Activated T-helper 1 cell treated with anti-CD3 and anti-CD28 coated beads, Interleukin-12 subunit alpha, Interleukin-12 subunit beta, Interleukin-2, Interleukin-4 antibody, amounts not matched to agents 30 ng/mL and 10 ng/mL and 1 ng/mL, durations not matched to agents 14 hours and 24 hours and 36 hours (primary cell): Measurements from ENCODE around the gene NOL6. TPM values are rescaled to one million over a fixed set of nuclear protein-coding genes. Genes with fewer than 3 reads are reported as not detected.

ENCODE experiments used
- DNase-seq: peaks from one replicate; pipeline ENCODE4 v3.0.0; 2021; ENCODE audit warnings: low spot score
- H3K27ac Mint-ChIP-seq: one replicate; pipeline ENCODE4 v1.8.0; 2021; ENCODE audit warnings: mild to moderate bottlenecking, mixed read lengths
- H3K27me3 Mint-ChIP-seq: one replicate; pipeline ENCODE4 v1.8.0; 2022; ENCODE audit warnings: mild to moderate bottlenecking, moderate library complexity, mixed read lengths; ENCODE audit not compliant: insufficient read depth
- H3K36me3 Mint-ChIP-seq: one replicate; pipeline ENCODE4 v1.8.0; 2021; ENCODE audit warnings: low read depth, mixed read lengths
- H3K4me1 Mint-ChIP-seq: one replicate; pipeline ENCODE4 v1.8.0; 2021; ENCODE audit warnings: low read depth, mixed read lengths
- H3K4me3 Mint-ChIP-seq: one replicate; pipeline ENCODE4 v1.8.0; 2021; ENCODE audit warnings: mild to moderate bottlenecking, moderate library complexity, mixed read lengths
- H3K9me3 Mint-ChIP-seq: one replicate; pipeline ENCODE4 v1.8.0; 2021; ENCODE audit warnings: mixed read lengths
- intact Hi-C: fragments of 100-400 bp; cut with micrococcal nuclease; formaldehyde crosslinking; loops from one replicate; pipeline ENCODE4 v1.15.1; 2024
- total RNA-seq: library from RNA; stranded (reverse); gene quantifications from 2 replicates; pipeline ENCODE4 v1.2.3, GENCODE V29; 2022

The NOL6 gene
- total RNA-seq, 1 donor from 2014 or later: 87.3 TPM

GRCh38 chr9:33415501-33416038, 58.2 kb downstream of the NOL6 start:
- peak overlapping the region; percentile 95 for H3K27ac Mint-ChIP-seq
- H3K36me3 Mint-ChIP-seq: no peaks in the 10 kb centered on the region
- peaks cover under 1% of the 10 kb centered on the region for H3K27me3 Mint-ChIP-seq
- peak overlapping the region; percentile 76 for H3K4me3 Mint-ChIP-seq
- no peaks in the 10 kb centered on the region for H3K9me3 Mint-ChIP-seq
- peak; percentile 91 for DNase-seq
- intact Hi-C loops: loop anchor here (2.0 kb wide), 3 partner anchors 41 to 129 kb away; partner anchors contain the start of gene NOL6
- peaks cover 53% of the 10 kb centered on the region for H3K4me1 Mint-ChIP-seq

GRCh38 chr9:33414889-33415500, 58.7 kb downstream of the NOL6 start:
- Mint-ChIP-seq H3K27ac (peak overlapping the region; percentile 95), H3K9me3 (no peaks in the 10 kb centered on the region), H3K4me3 (peak overlapping the region; percentile 76), H3K27me3 (no peaks in the 10 kb centered on the region), H3K36me3 (no peaks in the 10 kb centered on the region), H3K4me1 (peaks cover 48% of the 10 kb centered on the region)
- DNase-seq: no peak
- intact Hi-C loops: loop anchor here (2.0 kb wide), 3 partner anchors 40 to 128 kb away; partner anchors contain the start of gene NOL6

GRCh38 chr9:33414268-33414667, 59.5 kb downstream of the NOL6 start:
- Mint-ChIP-seq H3K4me1 (peaks cover 46% of the 10 kb centered on the region), H3K36me3 (no peaks in the 10 kb centered on the region), H3K27ac (peak overlapping the region; percentile 80), H3K4me3 (no peak overlapping the region), H3K9me3 (no peaks in the 10 kb centered on the region), H3K27me3 (no peaks in the 10 kb centered on the region)
- DNase-seq: no peak
- intact Hi-C loops: loop anchor here (2.0 kb wide), 3 partner anchors 39 to 127 kb away; partner anchors contain the start of gene NOL6

Other genes with a start within 250 kb of the NOL6 start
- gene SPINK4, start 233.8 kb downstream of the NOL6 start, total RNA-seq: not detected in 2 replicates
- gene BAG1, start 209.2 kb downstream of the NOL6 start, total RNA-seq: 75.0 and 78.2 TPM in 2 replicates
- 70.7 and 76.7 TPM in 2 replicates for gene CHMP5, start 208.9 kb downstream of the NOL6 start, total RNA-seq
- 36.2 and 37.6 TPM in 2 replicates for gene NFX1, start 183.4 kb downstream of the NOL6 start, total RNA-seq
- gene AQP7, start 71.4 kb downstream of the NOL6 start, total RNA-seq: not detected in 2 replicates
- 3.4 and 6.1 TPM in 2 replicates for gene AQP3, start 26.3 kb downstream of the NOL6 start, total RNA-seq
- 1.2 and 3.5 TPM in 2 replicates for gene ANKRD18B, start 50.3 kb upstream of the NOL6 start, total RNA-seq